CD14-positive monocyte (primary cell): ENCODE data around the gene SNX9. TPM values are rescaled to one million over a fixed set of nuclear protein-coding genes. Genes with fewer than 3 reads are reported as not detected.

ENCODE experiments used
- DNase-seq, 3 donors: peaks; one replicate each; pipeline ENCODE4 v3.0.0-alpha.2; 2011 to 2022
- H2AFZ ChIP-seq: 2 replicates; pipeline ENCODE4 v1.6.0; 2012; ENCODE audit warnings: mild to moderate bottlenecking, low read depth, low read length, inconsistent platforms; ENCODE audit not compliant: insufficient read depth, poor library complexity, severe bottlenecking
- H3K27ac ChIP-seq, 2 donors: 1 replicate in 1 of 2; 2 replicates in 1 of 2; pipeline ENCODE4 v1.5.1; 2012 to 2013; ENCODE audit warnings: low read length in 2 of 2, control low read depth in 1 of 2, inconsistent platforms in 1 of 2, low read depth in 1 of 2, mild to moderate bottlenecking in 1 of 2
- H3K27me3 ChIP-seq, 2 donors: one replicate each; pipeline versions ENCODE4 v1.6.0 to v1.6.1; 2011 to 2013; ENCODE audit warnings: low read length in 2 of 2; ENCODE audit not compliant: control insufficient read depth in 2 of 2, insufficient read depth in 2 of 2
- H3K36me3 ChIP-seq, 2 donors: replicated peaks in 1 of 2; 1 replicate in 1 of 2; 2 replicates in 1 of 2; pipeline versions ENCODE4 v1.5.1 to v1.6.1; 2012 to 2013; ENCODE audit warnings: low read length in 2 of 2, control low read depth in 1 of 2, inconsistent platforms in 1 of 2, mild to moderate bottlenecking in 1 of 2; ENCODE audit not compliant: insufficient read depth in 2 of 2, control insufficient read depth in 1 of 2
- H3K4me1 ChIP-seq, 2 donors: 1 replicate in 1 of 2; 2 replicates in 1 of 2; pipeline versions ENCODE4 v1.5.1 to v1.6.1; 2012 to 2013; ENCODE audit warnings: low read length in 2 of 2, control low read depth in 1 of 2, inconsistent platforms in 1 of 2, mild to moderate bottlenecking in 1 of 2, moderate library complexity in 1 of 2; ENCODE audit not compliant: insufficient read depth in 2 of 2, control insufficient read depth in 1 of 2
- H3K4me2 ChIP-seq: replicated peaks from 2 replicates; pipeline ENCODE3; 2012; ENCODE audit warnings: low read length, moderate library complexity, mild to moderate bottlenecking; ENCODE audit not compliant: poor library complexity, severe bottlenecking; ENCODE audit errors: extremely low read depth
- H3K4me3 ChIP-seq, 3 experiments: fragments of 200-600 bp in 1 of 3; sonication (generic) in 1 of 3; replicated peaks in 1 of 3; 1 replicate in 2 of 3; 2 replicates in 1 of 3; pipeline ENCODE4 v1.5.1; 2011 to 2013; ENCODE audit warnings: low read length in 3 of 3, mild to moderate bottlenecking in 3 of 3, control low read depth in 2 of 3, low read depth in 2 of 3, inconsistent platforms in 1 of 3, moderate library complexity in 1 of 3
- H3K79me2 ChIP-seq: 2 replicates; pipeline ENCODE4 v1.6.0; 2012; ENCODE audit warnings: mild to moderate bottlenecking, control low read depth, inconsistent platforms, low read length, moderate library complexity; ENCODE audit not compliant: insufficient read depth
- H3K9ac ChIP-seq: 2 replicates; pipeline ENCODE4 v1.6.0; 2017; ENCODE audit warnings: low read length, mild to moderate bottlenecking; ENCODE audit not compliant: insufficient read depth, poor library complexity, severe bottlenecking
- H3K9me3 ChIP-seq, 2 donors: replicated peaks in 1 of 2; 1 replicate in 1 of 2; 2 replicates in 1 of 2; pipeline versions ENCODE4 v1.5.1 to v1.6.1; 2012 to 2013; ENCODE audit warnings: low read length in 2 of 2, control low read depth in 1 of 2; ENCODE audit not compliant: control insufficient read depth in 1 of 2, insufficient read depth in 1 of 2
- H4K20me1 ChIP-seq: 2 replicates; pipeline ENCODE4 v1.6.0; 2012; ENCODE audit warnings: mild to moderate bottlenecking, low read length, control low read depth, moderate library complexity; ENCODE audit not compliant: insufficient read depth
- H3K27ac Mint-ChIP-seq, 7 donors: one replicate each; pipeline ENCODE4 v1.8.0; 2020; ENCODE audit warnings: mild to moderate bottlenecking in 7 of 7, mixed read lengths in 7 of 7, moderate library complexity in 6 of 7, inconsistent platforms in 2 of 7
- H3K27me3 Mint-ChIP-seq, 3 donors: one replicate each; pipeline ENCODE4 v1.8.0; 2021 to 2022; ENCODE audit warnings: low read depth in 3 of 3, mild to moderate bottlenecking in 3 of 3, mixed read lengths in 3 of 3, moderate library complexity in 3 of 3, inconsistent platforms in 1 of 3
- H3K36me3 Mint-ChIP-seq, 2 donors: one replicate each; pipeline ENCODE4 v1.8.0; 2020; ENCODE audit warnings: mixed read lengths in 2 of 2, inconsistent platforms in 1 of 2, mild to moderate bottlenecking in 1 of 2
- H3K4me1 Mint-ChIP-seq: one replicate; pipeline ENCODE4 v1.8.0; 2020; ENCODE audit warnings: mild to moderate bottlenecking, mixed read lengths
- H3K4me3 Mint-ChIP-seq, 2 donors: one replicate each; pipeline ENCODE4 v1.8.0; 2020; ENCODE audit warnings: mild to moderate bottlenecking in 2 of 2, mixed read lengths in 2 of 2, moderate library complexity in 1 of 2
- H3K9me3 Mint-ChIP-seq, 7 donors: one replicate each; pipeline ENCODE4 v1.8.0; 2020 to 2022; ENCODE audit warnings: mixed read lengths in 7 of 7, mild to moderate bottlenecking in 6 of 7, moderate library complexity in 6 of 7, inconsistent platforms in 2 of 7
- WGBS: methylation state at CpG from one replicate; pipeline ENCODE4 v1.1.5; 2013; ENCODE audit warnings: missing lambda C conversion rate; ENCODE audit not compliant: insufficient coverage; 5-methylcytosine and 5-hydroxymethylcytosine counted together
- intact Hi-C, 2 donors: fragments of 100-400 bp; cut with micrococcal nuclease; formaldehyde crosslinking; loops; one replicate each; pipeline versions ENCODE4 v1.15.0 to v1.15.1; 2023
- polyA plus RNA-seq, 3 donors: library from polyadenylated mRNA; depleted of rRNA in 1 of 3; unstranded in 2 of 3; stranded (reverse) in 1 of 3; fragments of 300-500 nt in 2 of 3; fragments of >200 nt in 1 of 3; fragmentation: Illumina TruSeq in 2 of 3; gene quantifications; 1 replicate in 2 of 3; 2 replicates in 1 of 3; pipeline ENCODE4 v1.2.3, GENCODE V29; 2012 to 2021
- small RNA-seq: library from RNA; depleted of rRNA; stranded (forward); fragments of <200 nt; gene quantifications from one replicate; pipeline ENCODE3, GENCODE V24; 2012; ENCODE audit warnings: low read depth; ENCODE audit not compliant: insufficient read length
- TF ChIP-seq, protein P1 (sequence below): fragments of 200-600 bp; IDR thresholded peaks from one replicate; pipeline ENCODE4 v1.8.0; 2022; ENCODE audit warnings: antibody characterized with exemption, mild to moderate bottlenecking

Gene SNX9
- polyA plus RNA-seq, 3 donors: 5.5 to 8.1 (median 7.2) TPM

DNA sequence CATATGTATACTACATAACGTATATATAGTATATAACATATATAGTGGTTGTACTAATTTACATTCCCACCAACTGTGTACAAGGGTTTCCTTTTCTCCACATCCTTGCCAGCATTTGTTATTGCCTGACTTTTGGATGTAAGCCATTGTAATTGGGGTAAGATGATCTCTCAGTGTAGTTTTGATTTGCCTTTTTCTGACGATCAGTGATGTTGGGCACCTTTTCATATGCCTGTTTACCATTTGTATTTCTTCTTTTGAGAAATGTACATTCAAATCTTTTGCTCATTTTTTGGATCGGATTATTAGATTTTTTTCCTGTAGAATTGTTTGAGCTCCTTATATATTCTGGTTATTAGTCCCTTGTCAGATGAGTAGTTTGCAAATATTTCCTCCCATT, 170.0 kb downstream of the SNX9 start:
- intact Hi-C loops: no loop called here
- H3K79me2 ChIP-seq: no peaks in the 10 kb centered on the region
- H3K4me3 Mint-ChIP-seq: no peak overlapping the region

DNA sequence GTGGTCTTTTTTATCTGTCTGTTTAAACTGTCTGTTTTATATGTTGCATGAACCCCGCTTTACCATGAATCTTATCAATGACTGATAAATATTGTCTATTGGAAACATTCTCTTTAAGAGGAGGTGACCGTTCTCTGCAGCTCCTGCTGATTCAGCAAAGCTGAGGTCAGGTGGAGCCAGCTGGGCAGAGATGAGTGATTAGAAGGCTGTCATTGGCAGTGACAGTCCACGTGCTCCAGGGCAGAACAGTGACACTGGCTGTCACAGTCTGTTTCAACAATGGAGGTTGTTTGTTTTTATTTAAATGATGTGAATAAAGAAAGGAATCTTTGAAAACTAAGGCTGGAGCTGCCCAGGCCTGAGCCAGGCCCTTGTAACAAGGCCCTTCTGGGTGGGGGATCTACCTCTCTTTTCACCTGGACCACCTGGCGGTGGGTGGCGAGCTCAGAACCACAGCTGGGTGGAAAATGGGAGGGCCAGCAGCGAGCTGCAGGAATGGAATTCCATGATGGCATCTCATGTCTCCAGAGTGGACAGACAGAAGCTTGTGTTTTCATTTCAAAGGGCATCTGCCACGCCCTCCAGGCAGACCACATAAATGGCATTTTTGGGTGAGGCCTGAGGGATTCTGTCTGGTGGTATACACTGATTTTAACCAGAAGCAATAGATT, 171.2 kb downstream of the SNX9 start:
- intact Hi-C loops: no loop called here

More for the DNA sequence above, 170.0 kb downstream of the SNX9 start:
- H3K4me3 ChIP-seq: no peak overlapping the region
- Mint-ChIP-seq H3K27ac (no peak overlapping the region), H3K9me3 (peaks cover 0 to 1% (median 0%) of the 10 kb centered on the region in 7 donors), H3K36me3 (no peaks in the 10 kb centered on the region), H3K4me1 (peaks cover 8% of the 10 kb centered on the region), H3K27me3 (peaks cover 0 to 13% (median 4%) of the 10 kb centered on the region in 3 donors)
- TF ChIP-seq, protein P1, sequence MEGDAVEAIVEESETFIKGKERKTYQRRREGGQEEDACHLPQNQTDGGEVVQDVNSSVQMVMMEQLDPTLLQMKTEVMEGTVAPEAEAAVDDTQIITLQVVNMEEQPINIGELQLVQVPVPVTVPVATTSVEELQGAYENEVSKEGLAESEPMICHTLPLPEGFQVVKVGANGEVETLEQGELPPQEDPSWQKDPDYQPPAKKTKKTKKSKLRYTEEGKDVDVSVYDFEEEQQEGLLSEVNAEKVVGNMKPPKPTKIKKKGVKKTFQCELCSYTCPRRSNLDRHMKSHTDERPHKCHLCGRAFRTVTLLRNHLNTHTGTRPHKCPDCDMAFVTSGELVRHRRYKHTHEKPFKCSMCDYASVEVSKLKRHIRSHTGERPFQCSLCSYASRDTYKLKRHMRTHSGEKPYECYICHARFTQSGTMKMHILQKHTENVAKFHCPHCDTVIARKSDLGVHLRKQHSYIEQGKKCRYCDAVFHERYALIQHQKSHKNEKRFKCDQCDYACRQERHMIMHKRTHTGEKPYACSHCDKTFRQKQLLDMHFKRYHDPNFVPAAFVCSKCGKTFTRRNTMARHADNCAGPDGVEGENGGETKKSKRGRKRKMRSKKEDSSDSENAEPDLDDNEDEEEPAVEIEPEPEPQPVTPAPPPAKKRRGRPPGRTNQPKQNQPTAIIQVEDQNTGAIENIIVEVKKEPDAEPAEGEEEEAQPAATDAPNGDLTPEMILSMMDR: no peak
- no peaks in the 10 kb centered on the region for H4K20me1 ChIP-seq
- no peak overlapping the region for H3K27ac ChIP-seq
- H3K9me3 ChIP-seq: no peaks in the 10 kb centered on the region
- H2AFZ ChIP-seq: no peak overlapping the region
- no peak for DNase-seq
- H3K9ac ChIP-seq: no peak overlapping the region
- peaks cover 5 to 6% of the 10 kb centered on the region in 2 donors for H3K4me1 ChIP-seq
- H3K27me3 ChIP-seq: no peaks in the 10 kb centered on the region
- WGBS: no CpG with 5 or more reads among the region's 3 CpGs
- no peaks in the 10 kb centered on the region for H3K36me3 ChIP-seq
- H3K4me2 ChIP-seq: no peak overlapping the region

More for the DNA sequence above, 171.2 kb downstream of the SNX9 start:
- Mint-ChIP-seq H3K9me3 (peaks cover 0 to 1% (median 0%) of the 10 kb centered on the region in 7 donors), H3K27me3 (peaks cover 0 to 13% (median 4%) of the 10 kb centered on the region in 3 donors), H3K27ac (no peak overlapping the region), H3K36me3 (no peaks in the 10 kb centered on the region), H3K4me3 (no peak overlapping the region), H3K4me1 (peaks cover 8% of the 10 kb centered on the region)
- no peak overlapping the region for H3K9ac ChIP-seq
- no peaks in the 10 kb centered on the region for H3K79me2 ChIP-seq
- H3K27me3 ChIP-seq: no peaks in the 10 kb centered on the region
- H3K4me2 ChIP-seq: no peak overlapping the region
- DNase-seq: no peak
- WGBS: 94% methylated on average over 4 of the region's 7 CpGs
- H2AFZ ChIP-seq: no peak overlapping the region
- no peak overlapping the region for H3K27ac ChIP-seq
- TF ChIP-seq, protein P1: no peak
- H3K4me3 ChIP-seq: no peak overlapping the region
- H4K20me1 ChIP-seq: no peaks in the 10 kb centered on the region
- peaks cover 5 to 6% of the 10 kb centered on the region in 2 donors for H3K4me1 ChIP-seq
- H3K36me3 ChIP-seq: no peaks in the 10 kb centered on the region
- no peaks in the 10 kb centered on the region for H3K9me3 ChIP-seq

Small RNA genes lying within 50 kb of the gene (small RNA-seq; reads per million reads assigned to genes)
- gene HSPE1P26 (not detected), gene RNU6-786P (not detected)

Other genes with a start within 250 kb of the SNX9 start
- gene SYNJ2, start 158.6 kb downstream of the SNX9 start, polyA plus RNA-seq: 1 to 10 TPM in 2 of 3 donors, under 1 TPM in 1; 0.82 to 2.0 (median 1.6) TPM